ENCODE data around the gene TMEM175. TPM values are rescaled to one million over a fixed set of nuclear protein-coding genes. Genes with fewer than 3 reads are reported as not detected.

The TMEM175 gene
- total and polyA plus RNA-seq, 8 donors = 10.0 to 96.6 (median 16.4) TPM

GRCh38 chr4:961351-962230 is 29.3 kb downstream of the TMEM175 start:
- FAIRE-seq (no peak), DNase-seq (peak in 2 of 6 donors; percentile 55 to 74)
- 94 to 97% methylated on average over 47 to 52 of the region's 52 CpGs for WGBS, 2 donors

DNA sequence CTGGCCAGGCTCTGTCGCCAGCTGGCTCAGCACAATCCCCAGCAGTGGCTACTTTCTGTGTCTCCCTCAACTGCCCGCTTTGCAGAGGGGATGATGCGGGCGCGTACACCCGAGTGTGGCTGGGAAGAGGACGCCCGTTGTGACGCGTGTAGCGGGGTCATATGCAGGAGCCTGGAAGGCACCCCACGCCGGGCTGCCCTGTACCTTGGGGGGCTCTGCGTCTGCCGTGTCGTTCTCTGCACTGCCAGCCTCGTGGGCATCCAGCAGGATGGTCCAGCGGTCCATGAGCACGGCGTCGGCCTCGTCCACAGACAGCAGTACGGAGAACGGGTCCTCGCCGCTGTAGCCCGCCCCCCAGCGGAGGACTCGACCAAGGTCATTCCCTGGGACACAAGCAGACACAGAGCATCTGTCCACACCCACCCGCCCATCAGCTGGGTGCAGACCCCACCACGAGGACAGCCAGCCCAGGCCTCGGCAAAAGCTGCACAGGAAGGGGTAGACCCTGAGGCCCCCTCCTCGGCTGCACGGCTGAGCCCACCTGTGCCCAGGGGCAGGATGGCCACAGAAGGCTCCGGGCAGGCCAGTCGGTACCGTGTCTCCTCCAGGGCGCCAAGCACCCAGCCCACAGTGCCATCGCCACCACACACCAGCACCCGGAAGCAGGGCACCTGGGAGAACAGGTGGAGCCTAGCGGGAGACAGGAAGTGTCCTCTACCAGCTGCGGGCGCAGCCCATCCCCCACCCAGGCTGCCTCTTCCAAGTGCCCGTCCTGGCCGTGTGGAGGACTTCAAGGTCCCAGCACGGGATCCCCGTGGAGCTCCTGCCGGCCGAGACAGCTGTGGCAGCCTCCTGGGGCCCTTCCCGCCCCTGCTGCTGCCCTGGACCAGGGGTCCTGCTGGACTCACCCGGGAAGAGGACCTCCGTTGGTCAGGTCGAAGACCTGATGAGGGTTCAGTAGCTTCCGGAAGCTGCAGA is 30.3 kb downstream of the TMEM175 start:
- intact Hi-C loops (cut with DNase I) = no loop called here
- WGBS, 2 donors = 91% methylated on average over 54 of the region's 54 CpGs
- FAIRE-seq (no peak), ATAC-seq (no peak), DNase-seq (peak in 2 of 6 donors; percentile 54 to 74)
- no peaks in the 10 kb centered on the region for H3K27me3 ChIP-seq
- H3K4me1 ChIP-seq = no peaks in the 10 kb centered on the region
- H3K27ac ChIP-seq = no peak overlapping the region
- peaks cover 0 to 8% (median 0%) of the 10 kb centered on the region in 3 donors for H3K36me3 ChIP-seq
- TF ChIP-seq, protein P1, sequence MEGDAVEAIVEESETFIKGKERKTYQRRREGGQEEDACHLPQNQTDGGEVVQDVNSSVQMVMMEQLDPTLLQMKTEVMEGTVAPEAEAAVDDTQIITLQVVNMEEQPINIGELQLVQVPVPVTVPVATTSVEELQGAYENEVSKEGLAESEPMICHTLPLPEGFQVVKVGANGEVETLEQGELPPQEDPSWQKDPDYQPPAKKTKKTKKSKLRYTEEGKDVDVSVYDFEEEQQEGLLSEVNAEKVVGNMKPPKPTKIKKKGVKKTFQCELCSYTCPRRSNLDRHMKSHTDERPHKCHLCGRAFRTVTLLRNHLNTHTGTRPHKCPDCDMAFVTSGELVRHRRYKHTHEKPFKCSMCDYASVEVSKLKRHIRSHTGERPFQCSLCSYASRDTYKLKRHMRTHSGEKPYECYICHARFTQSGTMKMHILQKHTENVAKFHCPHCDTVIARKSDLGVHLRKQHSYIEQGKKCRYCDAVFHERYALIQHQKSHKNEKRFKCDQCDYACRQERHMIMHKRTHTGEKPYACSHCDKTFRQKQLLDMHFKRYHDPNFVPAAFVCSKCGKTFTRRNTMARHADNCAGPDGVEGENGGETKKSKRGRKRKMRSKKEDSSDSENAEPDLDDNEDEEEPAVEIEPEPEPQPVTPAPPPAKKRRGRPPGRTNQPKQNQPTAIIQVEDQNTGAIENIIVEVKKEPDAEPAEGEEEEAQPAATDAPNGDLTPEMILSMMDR (IDR thresholded peaks at IDR 0.05) = no peak
- H3K9me3 ChIP-seq = no peaks in the 10 kb centered on the region
- no peak overlapping the region for H3K4me3 ChIP-seq

More at GRCh38 chr4:961351-962230, 29.3 kb downstream of the TMEM175 start:
- Histone ChIP-seq H3K9me3 (no peaks in the 10 kb centered on the region), H3K27ac (no peak overlapping the region), H3K36me3 (peaks cover 0 to 4% (median 0%) of the 10 kb centered on the region in 3 donors), H3K4me3 (no peak overlapping the region), H3K4me1 (no peaks in the 10 kb centered on the region), H3K27me3 (no peaks in the 10 kb centered on the region)
- intact Hi-C loops (cut with DNase I) = no loop called here
- TF ChIP-seq, protein P1 (IDR thresholded peaks at IDR 0.05) = no peak
- no peak for ATAC-seq

DNA sequence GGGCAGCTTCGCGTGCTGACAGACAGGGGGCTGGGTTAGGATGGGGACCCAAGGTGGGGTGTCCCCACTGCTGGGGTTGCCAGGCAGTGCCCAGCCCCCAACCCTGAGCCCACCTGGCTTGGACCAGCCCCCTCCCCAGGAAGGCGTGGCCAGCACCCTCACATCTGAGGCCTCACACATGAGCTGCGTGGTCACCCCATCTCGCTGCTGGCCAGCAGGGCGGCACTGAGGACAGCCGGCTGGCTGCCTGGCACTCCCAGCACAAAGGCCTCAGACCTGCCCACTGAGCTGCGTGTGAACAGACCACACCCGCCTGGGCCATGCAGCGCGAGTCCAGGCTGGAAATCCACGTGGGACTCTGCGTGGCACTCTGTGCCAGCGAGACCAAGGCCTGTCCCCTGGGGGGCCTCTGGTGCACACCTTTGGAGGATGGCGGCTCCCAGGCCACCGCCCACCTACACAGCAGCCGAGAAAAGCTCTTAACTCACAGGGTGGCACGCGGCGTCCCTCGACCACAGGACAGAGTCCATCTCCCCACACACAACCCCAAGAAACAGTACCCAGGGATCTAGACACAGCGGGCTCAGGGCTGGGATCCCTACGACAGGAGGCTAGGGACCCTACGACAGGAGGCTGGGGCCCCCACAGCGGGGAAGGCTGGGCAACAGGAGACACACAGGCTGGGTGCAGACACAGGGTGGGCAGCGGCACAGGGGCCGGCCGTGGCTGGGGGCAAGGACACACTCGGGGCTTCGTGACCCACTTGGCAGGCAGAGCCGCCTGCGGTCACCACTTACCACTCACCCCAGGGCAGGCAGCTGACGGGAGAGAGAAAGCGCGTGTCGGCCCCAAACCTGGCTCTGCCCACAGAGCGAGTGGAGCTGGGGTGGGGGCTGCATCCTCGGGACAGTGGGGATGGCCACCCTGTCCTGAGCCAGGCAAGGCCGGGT is 31.3 kb downstream of the TMEM175 start:
- TF ChIP-seq, protein P1 (IDR thresholded peaks at IDR 0.05) = no peak
- Histone ChIP-seq H3K27ac (no peak overlapping the region), H3K36me3 (peaks cover 0 to 8% (median 0%) of the 10 kb centered on the region in 3 donors), H3K9me3 (no peaks in the 10 kb centered on the region), H3K4me3 (no peak overlapping the region), H3K4me1 (no peaks in the 10 kb centered on the region), H3K27me3 (no peaks in the 10 kb centered on the region)
- FAIRE-seq (no peak), DNase-seq (peak in 1 of 6 donors; percentile 79), ATAC-seq (no peak)
- intact Hi-C loops (cut with DNase I) = no loop called here
- WGBS, 2 donors = 93 to 95% methylated on average over 36 to 39 of the region's 39 CpGs

GRCh38 chr4:964346-965025 is 32.2 kb downstream of the TMEM175 start:
- Histone ChIP-seq H3K4me1 (no peaks in the 10 kb centered on the region), H3K27ac (no peak overlapping the region), H3K27me3 (no peaks in the 10 kb centered on the region), H3K4me3 (no peak overlapping the region), H3K9me3 (no peaks in the 10 kb centered on the region), H3K36me3 (peaks cover 0 to 8% (median 0%) of the 10 kb centered on the region in 3 donors)
- intact Hi-C loops (cut with DNase I) = no loop called here
- no peak for FAIRE-seq
- 91 to 94% methylated on average over 23 of the region's 23 CpGs for WGBS, 2 donors
- TF ChIP-seq, protein P1 (IDR thresholded peaks at IDR 0.05) = no peak
- ATAC-seq = no peak
- peak in 1 of 6 donors; percentile 77 for DNase-seq

All from pancreas (tissue), 10 donors.